GM18868 (cell line): ENCODE data around the gene CORO1A.
"Not testable (repeated sequence)": the region's sequence is repeated elsewhere in the genome, so short reads cannot be mapped to it uniquely, and the experiment has no call there.

Experiments
- ATAC-seq: cut with Tn5 transposase; IDR thresholded peaks from one replicate; pipeline ENCODE4 v1.9.1; 2021; ENCODE audit warnings: mild to moderate bottlenecking, moderate library complexity; ENCODE audit not compliant: unreplicated experiment

Gene CORO1A

DNA sequence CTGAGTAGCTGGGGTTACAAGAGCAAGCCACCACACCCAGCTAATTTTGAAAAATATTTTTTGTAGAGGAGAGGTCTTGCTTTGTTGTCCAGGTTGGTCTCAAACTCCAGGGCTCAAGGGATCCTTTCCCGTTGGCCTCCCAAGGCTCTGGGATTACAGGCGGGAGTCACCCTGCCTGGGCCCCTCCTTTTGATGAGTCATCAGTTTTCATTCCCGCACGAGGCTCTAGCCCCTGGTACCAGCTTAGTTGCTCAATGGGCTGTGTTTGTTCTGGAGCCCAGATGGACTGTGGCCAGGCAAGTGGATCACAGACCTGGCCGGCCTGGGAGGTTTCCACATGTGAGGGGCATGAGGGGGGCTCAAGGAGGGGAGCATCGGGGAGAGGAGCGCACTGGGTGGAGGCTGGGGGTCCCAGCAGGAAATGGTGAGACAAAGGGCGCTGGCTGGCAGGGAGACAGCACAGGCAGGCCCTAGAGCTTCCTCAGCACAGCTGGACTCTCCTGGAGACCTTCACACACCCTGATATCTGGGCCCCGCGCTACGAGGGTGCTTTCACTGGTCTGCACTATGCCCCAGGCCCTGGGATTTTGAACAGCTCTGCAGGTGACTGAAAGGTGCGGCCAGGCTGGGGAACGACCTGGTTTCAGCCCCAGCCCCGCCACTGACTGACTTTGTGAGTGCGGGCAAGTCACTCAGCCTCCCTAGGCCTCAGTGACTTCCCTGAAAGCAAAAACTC is 16.4 kb downstream of the CORO1A start:
- not testable (repeated sequence) for ATAC-seq

DNA sequence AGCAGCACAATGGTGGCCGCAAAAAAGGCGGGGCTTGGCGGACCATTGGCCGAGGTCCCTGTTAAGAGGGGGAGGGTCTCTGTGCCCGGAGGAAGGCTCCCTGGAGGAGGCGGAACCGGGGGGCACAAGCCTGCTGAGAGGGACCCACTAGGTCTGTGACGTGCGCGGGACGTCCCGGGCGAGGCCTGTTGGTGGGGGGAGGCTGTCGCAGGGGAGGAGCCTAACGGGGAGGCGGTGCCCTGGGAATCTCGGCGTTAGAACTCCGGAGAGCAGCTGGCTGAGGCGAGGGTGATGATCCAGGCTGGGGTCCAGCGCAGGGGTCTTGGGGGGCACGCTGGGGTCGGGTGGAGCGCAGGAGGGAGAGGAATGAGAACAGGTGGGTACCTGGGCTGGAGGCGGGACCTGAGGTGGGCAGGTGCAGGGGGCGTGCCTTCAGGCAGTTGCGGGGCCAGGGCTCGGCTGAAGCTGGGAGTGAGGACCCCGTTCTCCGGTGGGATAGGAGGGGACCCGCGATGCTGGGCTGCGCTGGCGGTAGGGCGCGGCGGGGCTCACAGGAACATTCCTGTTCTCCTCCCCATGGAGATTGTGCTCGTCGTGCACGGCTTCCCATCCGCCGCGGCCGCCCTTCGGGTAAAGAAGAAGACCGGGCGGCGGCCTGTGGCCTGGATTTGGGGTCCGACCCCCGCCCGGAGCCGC is 22.3 kb downstream of the CORO1A start:
- ATAC-seq = not testable (repeated sequence)

DNA sequence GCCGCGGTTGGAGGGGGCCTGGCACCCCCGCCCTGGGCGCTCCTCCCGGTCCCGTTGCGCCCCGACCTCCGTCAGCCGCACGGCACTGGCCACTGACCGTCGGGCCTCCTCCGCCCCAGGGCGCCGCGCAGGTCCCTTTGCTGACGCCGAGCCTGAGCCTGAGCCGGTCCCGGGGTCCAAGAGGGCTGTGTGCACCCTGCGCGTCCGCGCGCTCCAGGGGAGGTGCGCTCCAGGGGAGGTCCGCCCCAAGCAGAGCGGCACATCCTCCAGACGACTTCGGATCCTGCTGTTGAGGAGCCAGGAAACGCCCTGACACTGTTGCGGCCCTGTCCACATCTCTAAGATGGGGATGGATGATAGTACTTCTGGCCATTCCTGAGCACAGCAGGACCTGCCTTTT is 22.9 kb downstream of the CORO1A start:
- ATAC-seq = not testable (repeated sequence)

DNA sequence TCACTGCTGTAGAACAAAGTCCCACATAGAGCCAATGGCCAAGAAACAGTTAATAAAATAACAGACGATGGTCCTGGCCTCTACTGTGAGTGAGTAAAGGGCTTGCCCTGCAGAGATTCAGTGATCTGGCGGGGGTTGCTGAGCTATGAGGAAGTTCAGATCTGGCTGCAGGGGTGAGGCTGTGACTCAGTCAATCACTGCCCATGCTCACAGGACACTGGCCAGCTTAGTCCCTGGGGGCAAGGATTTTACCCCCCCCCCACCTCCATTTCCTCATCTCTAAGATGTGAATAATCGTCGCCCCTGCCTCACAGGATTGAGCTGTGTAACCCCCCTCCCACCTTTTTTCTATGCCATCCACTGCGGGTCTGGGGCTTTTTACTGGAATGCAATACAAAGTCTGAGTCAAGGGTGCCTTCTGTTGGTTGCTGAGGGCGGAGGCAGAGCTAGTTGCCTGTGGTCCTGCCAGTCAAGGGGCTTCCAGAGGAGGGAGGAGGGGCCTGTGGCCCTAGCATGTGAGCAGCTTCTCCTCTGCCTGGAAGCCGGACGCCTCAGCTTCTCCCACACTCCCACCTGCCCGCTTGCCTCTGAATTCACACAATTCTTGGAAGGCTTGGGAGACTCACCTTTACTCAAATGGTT is 23.8 kb downstream of the CORO1A start:
- not testable (repeated sequence) for ATAC-seq

DNA sequence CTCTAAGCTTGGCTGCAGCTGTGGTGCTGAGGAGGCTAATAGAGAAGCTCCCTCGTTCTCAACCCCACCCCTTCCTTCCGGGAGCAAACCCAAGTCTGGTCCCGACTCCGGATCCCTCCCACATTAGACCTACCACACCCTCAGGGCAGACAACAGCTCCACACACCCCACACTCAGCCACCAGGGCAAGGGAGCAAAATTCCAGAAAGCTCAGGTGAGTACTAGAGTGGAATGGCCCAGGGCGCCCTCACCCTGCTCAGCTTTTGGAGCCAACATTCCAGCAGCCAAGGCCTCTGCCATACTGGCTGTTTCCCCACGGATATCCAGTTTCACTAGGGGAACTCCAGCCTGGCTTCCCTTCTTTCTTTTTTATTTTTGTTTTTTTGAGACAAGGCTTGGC is 25.6 kb downstream of the CORO1A start:
- not testable (repeated sequence) for ATAC-seq

DNA sequence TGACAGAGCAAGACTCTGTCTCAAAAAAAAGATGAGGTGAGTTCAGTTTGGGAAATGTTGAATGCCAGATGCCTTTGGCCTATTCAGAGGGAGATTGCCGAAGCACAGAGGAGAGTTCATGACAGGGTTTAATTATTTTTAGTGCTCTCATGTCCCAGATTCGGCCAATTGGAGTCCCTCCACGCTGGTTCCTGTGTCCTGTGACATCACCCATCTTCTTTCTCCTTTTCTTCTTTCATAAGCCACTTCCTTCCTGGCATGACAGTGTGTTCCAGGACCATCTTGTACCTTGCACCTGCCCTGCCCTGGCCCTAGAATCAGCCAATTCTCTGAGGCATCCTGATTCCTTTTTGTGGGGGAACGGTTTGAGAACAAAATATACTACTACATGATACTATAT is 28.0 kb downstream of the CORO1A start:
- not testable (repeated sequence) for ATAC-seq

DNA sequence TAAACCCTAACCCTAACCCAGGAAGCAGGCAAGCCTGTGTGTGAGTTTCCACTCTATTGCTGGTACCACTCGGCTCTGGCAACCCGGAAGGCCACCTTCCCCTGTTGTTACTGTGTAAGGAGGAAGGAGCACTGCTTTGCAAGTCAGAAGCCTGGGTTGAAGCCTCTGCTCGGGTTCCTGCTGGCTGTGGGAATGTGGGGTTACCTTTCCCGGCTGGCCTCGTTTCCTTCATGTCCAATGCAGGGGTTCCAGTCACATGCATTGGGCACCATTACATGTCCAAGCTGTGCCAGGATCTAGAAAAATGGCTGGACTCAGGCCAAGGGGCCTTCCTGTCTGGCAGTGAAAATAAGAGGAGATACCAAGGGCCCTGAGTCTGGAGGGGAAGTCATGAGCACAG is 33.7 kb downstream of the CORO1A start:
- ATAC-seq = not testable (repeated sequence)
